ENCODE measurements around the gene GPR15LG. TPM values are rescaled to one million over a fixed set of nuclear protein-coding genes. Genes with fewer than 3 reads are reported as not detected.
"Not testable (repeated sequence)": the region's sequence is repeated elsewhere in the genome, so short reads cannot be mapped to it uniquely, and the experiment has no call there.

The GPR15LG gene
- not detected for total RNA-seq

DNA sequence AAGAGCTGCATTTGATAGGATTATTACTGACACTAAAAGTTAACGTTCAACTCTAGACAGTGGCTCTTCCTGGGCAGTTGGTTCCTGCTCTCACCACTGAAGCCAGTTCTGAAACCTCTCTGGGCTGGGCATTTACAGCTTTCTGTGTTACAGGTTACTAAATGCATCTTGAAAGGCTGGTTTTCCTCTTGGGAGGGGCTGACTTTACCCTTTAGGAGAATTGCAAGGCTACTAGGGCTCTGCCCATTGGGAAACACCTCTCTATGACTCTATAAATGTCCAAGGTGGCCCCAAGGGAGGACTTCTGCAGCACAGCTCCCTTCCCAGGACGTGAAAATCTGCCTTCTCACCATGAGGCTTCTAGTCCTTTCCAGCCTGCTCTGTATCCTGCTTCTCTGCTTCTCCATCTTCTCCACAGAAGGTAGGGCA is at the start of gene GPR15LG:
GPR15LG (plus strand) TSS at position 301 of the 429 bp plus-strand sequence; CDS start at position 352, 51 bp downstream.
- ATAC-seq (no peak), DNase-seq (no peak)
- H3K9me3 Mint-ChIP-seq (ENCODE audit: low read depth) = no peaks in the 10 kb centered on the region
- no peaks in the 10 kb centered on the region for H3K27me3 Mint-ChIP-seq
- no peak within 1 kb of the TSS for H3K4me3 Mint-ChIP-seq
- H3K36me3 Mint-ChIP-seq = no peaks in the 10 kb centered on the region
- H3K4me1 Mint-ChIP-seq = peaks cover 5% of the 10 kb centered on the region
- CTCF ChIA-PET = interaction anchor here (1.2 to 2.6 kb wide), 2 partner anchors 25 to 40 kb away, joined by 3 to 6 read pairs; no protein-coding TSS in a partner anchor
- no peak within 1 kb of the TSS for H3K27ac Mint-ChIP-seq

DNA sequence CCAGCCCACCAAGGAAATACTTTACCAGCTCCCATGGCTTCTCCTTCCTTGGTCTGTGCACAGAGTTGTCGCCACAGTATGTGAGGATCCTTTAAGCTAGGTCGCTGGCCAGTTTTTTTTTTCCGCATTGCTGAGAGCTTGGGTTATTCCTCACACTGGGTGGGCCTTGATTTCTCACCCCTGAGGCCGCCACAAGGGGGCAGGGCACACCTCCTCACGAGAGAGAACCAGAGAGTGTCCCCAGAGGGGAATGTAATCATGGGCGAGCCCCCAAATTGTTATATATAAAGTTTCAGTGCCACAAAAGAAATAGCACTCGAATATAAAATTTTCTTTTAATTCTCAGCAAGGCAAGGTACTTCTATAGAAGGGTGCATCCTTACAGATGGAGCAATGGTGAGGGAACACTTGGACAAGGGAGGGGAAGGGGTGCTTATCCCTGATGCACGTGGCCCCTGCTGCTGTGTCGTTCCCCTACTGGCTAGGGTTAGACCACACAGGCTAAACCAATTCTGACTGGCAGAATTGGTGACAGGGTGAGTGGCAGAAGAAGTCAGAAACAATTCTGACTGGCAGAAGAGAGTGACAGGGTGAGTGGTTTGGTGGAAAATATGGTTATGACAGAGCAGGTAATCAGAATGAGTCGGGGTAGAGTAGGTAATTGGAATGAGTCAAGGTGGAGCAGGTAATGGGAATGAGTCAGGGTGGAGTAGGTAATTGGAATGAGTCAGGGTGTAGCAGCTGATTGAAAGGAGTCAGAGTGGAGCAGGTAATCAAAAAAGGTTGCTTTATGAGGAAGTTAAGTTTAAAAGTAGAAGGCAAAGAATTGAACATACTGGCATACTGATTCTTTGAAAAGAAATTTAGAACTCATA is 47.5 kb upstream of the GPR15LG start:
- Mint-ChIP-seq H3K9me3 (ENCODE audit: low read depth) (peaks cover 11% of the 10 kb centered on the region), H3K27me3 (peaks cover 19% of the 10 kb centered on the region)
- ATAC-seq, H3K27ac Mint-ChIP-seq, DNase-seq, H3K4me1 Mint-ChIP-seq, H3K36me3 Mint-ChIP-seq, CTCF ChIA-PET, H3K4me3 Mint-ChIP-seq: not testable (repeated sequence)

DNA sequence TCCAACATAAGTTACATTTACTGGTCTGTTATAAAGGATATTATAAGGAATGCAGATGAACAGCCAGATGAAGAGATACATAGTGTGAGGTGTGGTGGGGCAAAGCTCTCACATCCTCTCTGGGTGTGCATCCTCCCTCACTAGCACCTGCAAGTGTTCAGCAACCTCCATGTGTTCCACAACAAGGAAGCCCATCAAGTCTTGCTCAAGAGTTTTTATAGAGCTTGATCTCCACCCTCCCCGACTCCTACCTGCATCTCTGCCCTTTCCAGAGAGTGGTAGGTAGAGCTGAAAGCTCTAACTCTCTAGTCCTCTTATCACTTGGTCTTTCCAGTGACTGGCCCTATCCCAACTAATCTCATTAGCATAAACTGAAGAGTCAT is 46.8 kb upstream of the GPR15LG start:
- CTCF ChIA-PET = no interaction called here
- ATAC-seq = no peak
- Mint-ChIP-seq H3K4me1 (no peaks in the 10 kb centered on the region), H3K4me3 (no peak overlapping the region), H3K36me3 (peaks cover 3% of the 10 kb centered on the region), H3K9me3 (ENCODE audit: low read depth) (peaks cover 11% of the 10 kb centered on the region), H3K27me3 (peaks cover 20% of the 10 kb centered on the region), H3K27ac (no peak overlapping the region)
- DNase-seq = no peak

DNA sequence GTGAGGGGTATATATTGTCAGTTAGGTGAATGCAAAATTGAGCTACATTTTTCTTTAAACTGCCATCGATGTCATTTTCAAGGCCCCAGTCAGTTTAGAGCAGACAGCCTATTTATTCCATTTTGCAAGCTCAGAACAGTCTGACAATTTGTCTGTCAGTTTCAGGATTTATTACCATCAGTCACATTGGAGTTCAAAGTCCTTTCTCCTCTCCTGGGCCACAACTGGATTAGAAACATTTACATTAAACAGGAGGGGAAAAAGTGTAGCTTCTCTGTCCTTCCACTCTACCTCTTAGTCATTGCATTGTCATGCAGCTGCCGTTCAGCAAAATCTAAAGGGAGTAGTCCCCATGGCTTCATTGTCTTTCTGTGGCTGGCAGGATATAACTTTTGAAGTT is 37.8 kb upstream of the GPR15LG start:
- no peak for ATAC-seq
- Mint-ChIP-seq H3K4me3 (no peak overlapping the region), H3K27ac (no peak overlapping the region), H3K4me1 (peaks cover 11% of the 10 kb centered on the region), H3K9me3 (ENCODE audit: low read depth) (no peaks in the 10 kb centered on the region), H3K27me3 (peaks cover 7% of the 10 kb centered on the region), H3K36me3 (peaks cover 1% of the 10 kb centered on the region)
- CTCF ChIA-PET = interaction anchor here (1.0 kb wide), 1 partner anchor 12 kb away, joined by 3 read pairs; no protein-coding TSS in a partner anchor
- no peak for DNase-seq

DNA sequence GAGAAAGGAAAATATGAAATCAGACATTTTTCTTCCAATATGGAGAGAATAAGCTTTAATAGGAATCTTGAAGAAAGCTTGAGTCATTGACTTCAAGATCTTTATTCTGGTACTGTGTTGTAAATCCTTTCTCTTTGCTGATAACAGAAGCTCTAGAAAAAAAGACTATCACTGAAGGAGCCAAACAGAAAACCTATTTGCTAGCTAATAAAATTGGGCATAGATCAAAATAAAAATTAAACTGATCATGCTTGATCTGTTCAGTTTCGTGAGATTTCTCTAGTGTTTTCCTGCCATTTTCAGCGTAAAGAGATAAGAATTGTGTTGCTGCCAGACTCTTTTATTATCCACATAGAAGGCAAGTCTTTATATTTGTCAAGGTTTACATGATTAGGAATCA is 35.8 kb upstream of the GPR15LG start:
- Mint-ChIP-seq H3K4me3 (peak overlapping the region; percentile 92), H3K4me1 (peaks cover 22% of the 10 kb centered on the region)

DNA sequence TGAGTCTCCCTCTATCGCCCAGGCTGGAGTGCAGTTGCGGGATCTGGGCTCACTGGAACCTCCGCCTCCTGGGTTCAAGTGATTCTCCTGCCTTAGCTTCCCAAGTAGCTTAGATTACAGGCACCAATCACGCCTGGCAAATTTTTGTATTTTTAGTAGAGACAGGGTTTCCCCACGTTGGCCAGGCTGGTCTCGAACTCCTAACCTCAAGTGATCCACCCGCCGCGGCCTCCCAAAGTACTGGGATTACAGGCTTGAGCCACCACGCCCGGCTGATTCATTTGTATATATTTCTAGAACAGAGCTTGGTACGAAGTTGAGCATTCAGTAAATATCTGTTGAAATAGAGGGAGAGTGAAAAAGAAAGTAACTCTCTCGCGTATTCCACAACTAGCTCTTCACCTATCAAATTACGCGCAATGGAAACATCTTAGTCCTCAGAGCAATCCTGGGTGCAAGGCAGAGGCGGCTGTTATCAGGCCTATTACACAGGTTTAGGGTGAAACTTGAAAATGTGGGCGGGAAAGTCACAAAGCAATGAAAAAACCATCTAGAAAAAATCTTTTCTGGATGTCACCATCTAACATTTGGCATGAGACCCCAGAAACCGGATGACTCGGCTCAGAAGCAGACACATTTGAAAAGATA is 35.0 kb upstream of the GPR15LG start:
- Mint-ChIP-seq H3K27me3 (no peaks in the 10 kb centered on the region), H3K4me1 (peaks cover 24% of the 10 kb centered on the region)
- peak; percentile 52 for ATAC-seq

More for the DNA sequence above, 35.8 kb upstream of the GPR15LG start:
- Mint-ChIP-seq H3K27me3 (no peaks in the 10 kb centered on the region), H3K36me3 (peaks cover 7% of the 10 kb centered on the region), H3K9me3 (ENCODE audit: low read depth) (no peaks in the 10 kb centered on the region), H3K27ac (peak overlapping the region; percentile 99)
- DNase-seq = no peak
- no peak for ATAC-seq
- CTCF ChIA-PET = interaction anchor here (0.9 to 3.2 kb wide), 4 partner anchors 9 to 76 kb away, joined by 3 to 27 read pairs (median 4); no protein-coding TSS in a partner anchor

DNA sequence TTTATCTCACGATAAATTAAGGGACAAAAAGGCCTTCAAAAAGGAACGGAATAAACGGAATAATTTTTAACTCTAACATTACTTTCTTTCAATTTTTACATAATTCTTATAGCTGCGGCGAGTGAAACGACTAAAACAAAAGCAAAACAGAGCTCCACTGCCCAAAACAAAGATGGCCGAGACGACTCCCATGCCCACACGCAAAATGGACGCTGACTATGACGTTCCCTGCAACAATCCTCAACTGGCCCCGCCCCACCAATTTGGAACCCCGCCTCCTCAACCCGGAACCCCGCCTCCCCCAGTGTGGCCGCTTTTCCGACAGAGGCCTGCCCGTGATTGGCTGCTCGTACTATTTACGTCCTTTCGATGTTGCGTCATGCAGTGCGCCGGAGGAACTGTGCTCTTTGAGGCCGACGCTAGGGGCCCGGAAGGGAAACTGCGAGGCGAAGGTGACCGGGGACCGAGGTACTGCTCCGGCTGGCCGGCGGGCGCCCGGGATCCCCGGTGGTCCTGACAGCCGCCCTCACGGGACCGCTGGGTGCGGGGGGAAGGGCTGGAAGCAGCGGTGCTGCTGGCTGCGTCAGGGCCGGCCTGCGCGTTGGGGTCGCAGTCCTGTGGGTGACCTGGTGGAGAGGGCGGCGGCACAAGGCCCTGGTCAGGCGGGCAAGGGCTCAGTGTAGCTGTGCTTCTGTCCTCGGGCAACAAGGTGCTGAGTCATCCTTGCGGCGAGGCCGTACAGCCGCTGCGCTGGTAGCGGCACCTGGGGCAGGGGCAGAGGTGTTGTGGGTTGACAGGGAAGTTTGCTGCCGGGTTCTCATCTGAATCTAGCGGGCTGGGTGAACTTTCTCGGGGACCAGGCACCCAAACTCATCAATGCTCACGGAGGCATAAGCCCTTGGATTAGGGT is 34.2 kb upstream of the GPR15LG start, which contains the start of gene GHITM:
GHITM (plus strand) TSS at position 384 of the 910 bp plus-strand sequence. CDS start 1,992 bp downstream, outside the sequence.
- ATAC-seq (peak; percentile 93), DNase-seq (peak; percentile 99)
- Mint-ChIP-seq H3K4me3 (peak within 1 kb of the TSS; percentile 92), H3K27me3 (no peaks in the 10 kb centered on the region), H3K4me1 (peaks cover 24% of the 10 kb centered on the region), H3K27ac (peak within 1 kb of the TSS; percentile 99), H3K9me3 (ENCODE audit: low read depth) (no peaks in the 10 kb centered on the region), H3K36me3 (peaks cover 16% of the 10 kb centered on the region)
- CTCF ChIA-PET = interaction anchor here (0.7 to 3.2 kb wide), 8 partner anchors 9 to 128 kb away, joined by 3 to 27 read pairs (median 3); no protein-coding TSS in a partner anchor

More for the DNA sequence above, 35.0 kb upstream of the GPR15LG start:
- CTCF ChIA-PET = interaction anchor here (0.7 to 3.2 kb wide), 9 partner anchors 10 to 129 kb away, joined by 3 to 27 read pairs (median 3); no protein-coding TSS in a partner anchor
- peak; percentile 73 for DNase-seq
- no peaks in the 10 kb centered on the region for H3K9me3 Mint-ChIP-seq (ENCODE audit: low read depth)
- H3K4me3 Mint-ChIP-seq = peak overlapping the region; percentile 92
- peaks cover 13% of the 10 kb centered on the region for H3K36me3 Mint-ChIP-seq
- peak overlapping the region; percentile 99 for H3K27ac Mint-ChIP-seq

DNA sequence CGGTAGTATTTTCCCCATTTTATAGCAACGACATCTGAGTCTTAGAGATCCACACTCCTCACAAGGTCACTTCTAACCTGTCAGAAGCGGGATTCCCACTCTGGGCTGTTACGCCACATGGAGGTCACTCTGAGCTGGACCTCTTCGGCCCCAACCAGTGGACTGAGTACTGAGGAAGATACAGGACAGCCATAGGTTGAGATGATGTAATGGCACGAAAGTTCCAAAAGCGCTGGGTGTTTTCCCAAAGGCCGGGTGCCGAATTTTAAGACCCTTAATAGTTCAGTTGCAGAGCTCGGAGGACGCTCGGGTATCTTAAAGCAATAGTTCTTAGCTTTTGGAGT is 33.6 kb upstream of the GPR15LG start:
- peaks cover 24% of the 10 kb centered on the region for H3K4me1 Mint-ChIP-seq

DNA sequence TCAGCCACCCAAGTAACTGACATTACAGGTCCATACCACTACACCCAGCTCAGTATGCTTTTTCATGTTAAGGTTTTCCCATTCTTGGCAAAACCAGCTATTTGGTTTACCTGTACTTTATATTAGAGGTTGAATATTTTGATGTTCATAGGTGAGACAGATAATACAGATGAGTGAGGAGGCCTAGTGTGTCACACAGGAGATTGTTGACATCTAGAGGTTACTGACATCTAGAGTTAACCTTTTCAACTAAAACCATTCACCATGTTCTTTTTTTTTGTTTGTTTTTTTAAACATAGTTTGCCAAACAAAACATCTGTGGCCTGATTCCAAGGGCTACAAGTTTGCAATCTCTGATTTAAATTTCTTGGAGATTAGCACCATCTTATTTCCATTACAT is 26.3 kb upstream of the GPR15LG start:
- Mint-ChIP-seq H3K4me3 (no peak overlapping the region), H3K36me3 (peaks cover 53% of the 10 kb centered on the region), H3K27me3 (no peaks in the 10 kb centered on the region), H3K9me3 (ENCODE audit: low read depth) (no peaks in the 10 kb centered on the region), H3K4me1 (peaks cover 6% of the 10 kb centered on the region), H3K27ac (no peak overlapping the region)
- DNase-seq (no peak), ATAC-seq (no peak)
- CTCF ChIA-PET = interaction anchor here (0.6 to 3.5 kb wide), 25 partner anchors 8 to 393 kb away, joined by 3 to 65 read pairs (median 4); partner anchors contain the start of genes CDHR1, GHITM and GPR15LG

More for the DNA sequence above, 33.6 kb upstream of the GPR15LG start:
- ATAC-seq (no peak), DNase-seq (peak; percentile 43)
- H3K27me3 Mint-ChIP-seq = no peaks in the 10 kb centered on the region
- CTCF ChIA-PET = interaction anchor here (3.2 kb wide), 1 partner anchor 9 kb away, joined by 27 read pairs; no protein-coding TSS in a partner anchor
- peak overlapping the region; percentile 92 for H3K4me3 Mint-ChIP-seq
- peak overlapping the region; percentile 99 for H3K27ac Mint-ChIP-seq
- peaks cover 21% of the 10 kb centered on the region for H3K36me3 Mint-ChIP-seq
- no peaks in the 10 kb centered on the region for H3K9me3 Mint-ChIP-seq (ENCODE audit: low read depth)

DNA sequence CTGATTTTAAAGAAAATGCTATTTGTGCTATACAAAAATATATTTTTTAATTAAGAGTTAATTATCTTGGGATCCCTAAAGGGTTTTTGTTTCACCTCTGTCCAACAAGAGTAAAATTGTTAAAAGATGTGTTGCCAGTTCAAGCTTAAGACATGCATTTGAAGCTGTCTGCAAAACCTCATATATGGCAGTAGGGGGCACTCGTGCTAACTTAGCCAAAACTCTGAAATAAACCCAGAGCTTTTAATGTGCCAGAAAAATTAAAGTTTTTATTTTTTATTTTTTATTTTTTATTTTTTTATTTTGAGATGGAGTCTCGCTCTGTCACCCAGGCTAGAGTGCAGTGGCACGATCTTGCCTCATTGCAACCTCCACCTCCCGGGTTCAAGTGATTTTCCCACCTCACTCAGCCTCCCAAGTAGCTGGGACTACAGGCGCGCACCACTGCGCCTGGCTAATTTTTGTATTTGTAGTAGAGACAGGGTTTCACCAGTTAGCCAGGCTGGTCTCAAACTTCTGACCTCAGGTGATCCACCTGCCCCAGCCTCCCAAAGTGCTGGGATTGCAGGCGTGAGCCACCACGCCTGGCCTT is 25.5 kb upstream of the GPR15LG start:
- not testable (repeated sequence) for H3K27ac Mint-ChIP-seq; DNase-seq; H3K9me3 Mint-ChIP-seq (ENCODE audit: low read depth); ATAC-seq; H3K4me3 Mint-ChIP-seq; H3K27me3 Mint-ChIP-seq; H3K4me1 Mint-ChIP-seq
- CTCF ChIA-PET = interaction anchor here (0.6 to 3.5 kb wide), 26 partner anchors 8 to 392 kb away, joined by 3 to 65 read pairs (median 5); partner anchors contain the start of genes CDHR1, GHITM and GPR15LG
- H3K36me3 Mint-ChIP-seq = peaks cover 52% of the 10 kb centered on the region

DNA sequence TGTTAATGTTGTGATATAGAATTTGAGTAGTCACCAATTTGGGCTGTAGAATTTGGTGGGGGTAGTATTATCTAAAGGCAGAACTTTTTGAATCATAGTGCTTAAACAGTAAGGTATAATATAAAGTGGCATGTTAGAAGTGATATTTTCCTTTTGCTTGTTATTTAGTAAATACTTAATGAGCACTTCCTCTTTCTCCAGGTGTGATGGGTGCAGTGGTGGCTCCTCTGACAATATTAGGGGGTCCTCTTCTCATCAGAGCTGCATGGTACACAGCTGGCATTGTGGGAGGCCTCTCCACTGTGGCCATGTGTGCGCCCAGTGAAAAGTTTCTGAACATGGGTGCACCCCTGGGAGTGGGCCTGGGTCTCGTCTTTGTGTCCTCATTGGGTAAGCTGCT is 23.7 kb upstream of the GPR15LG start:
- CTCF ChIA-PET = interaction anchor here (0.9 to 3.5 kb wide), 9 partner anchors 10 to 107 kb away, joined by 4 to 65 read pairs (median 20); partner anchors contain the start of gene GHITM
- Mint-ChIP-seq H3K27ac (no peak overlapping the region), H3K4me1 (peaks cover 6% of the 10 kb centered on the region), H3K4me3 (no peak overlapping the region), H3K27me3 (no peaks in the 10 kb centered on the region), H3K36me3 (peaks cover 53% of the 10 kb centered on the region), H3K9me3 (ENCODE audit: low read depth) (no peaks in the 10 kb centered on the region)
- ATAC-seq = no peak
- DNase-seq = no peak

DNA sequence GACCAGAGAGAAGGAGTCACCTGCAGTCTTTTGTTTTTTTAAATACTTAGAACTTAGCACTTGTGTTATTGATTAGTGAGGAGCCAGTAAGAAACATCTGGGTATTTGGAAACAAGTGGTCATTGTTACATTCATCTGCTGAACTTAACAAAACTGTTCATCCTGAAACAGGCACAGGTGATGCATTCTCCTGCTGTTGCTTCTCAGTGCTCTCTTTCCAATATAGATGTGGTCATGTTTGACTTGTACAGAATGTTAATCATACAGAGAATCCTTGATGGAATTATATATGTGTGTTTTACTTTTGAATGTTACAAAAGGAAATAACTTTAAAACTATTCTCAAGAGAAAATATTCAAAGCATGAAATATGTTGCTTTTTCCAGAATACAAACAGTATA is 20.8 kb upstream of the GPR15LG start:
- no peak for ATAC-seq
- Mint-ChIP-seq H3K4me1 (peaks cover 25% of the 10 kb centered on the region), H3K27me3 (no peaks in the 10 kb centered on the region), H3K27ac (no peak overlapping the region), H3K9me3 (ENCODE audit: low read depth) (no peaks in the 10 kb centered on the region), H3K36me3 (peaks cover 49% of the 10 kb centered on the region), H3K4me3 (no peak overlapping the region)
- CTCF ChIA-PET = interaction anchor here (1.2 to 1.5 kb wide), 2 partner anchors 10 to 55 kb away, joined by 3 to 4 read pairs; no protein-coding TSS in a partner anchor
- DNase-seq = no peak
